GM18499 (cell line): ENCODE results near the gene EPG5.
"Not testable (repeated sequence)": the region's sequence is repeated elsewhere in the genome, so short reads cannot be mapped to it uniquely, and the experiment has no call there.

Experiments
- ATAC-seq: cut with Tn5 transposase; IDR thresholded peaks from one replicate; pipeline ENCODE4 v1.9.1; 2021; ENCODE audit warnings: moderate number of reproducible peaks; ENCODE audit not compliant: insufficient read depth, unreplicated experiment

EPG5 gene, protein sequence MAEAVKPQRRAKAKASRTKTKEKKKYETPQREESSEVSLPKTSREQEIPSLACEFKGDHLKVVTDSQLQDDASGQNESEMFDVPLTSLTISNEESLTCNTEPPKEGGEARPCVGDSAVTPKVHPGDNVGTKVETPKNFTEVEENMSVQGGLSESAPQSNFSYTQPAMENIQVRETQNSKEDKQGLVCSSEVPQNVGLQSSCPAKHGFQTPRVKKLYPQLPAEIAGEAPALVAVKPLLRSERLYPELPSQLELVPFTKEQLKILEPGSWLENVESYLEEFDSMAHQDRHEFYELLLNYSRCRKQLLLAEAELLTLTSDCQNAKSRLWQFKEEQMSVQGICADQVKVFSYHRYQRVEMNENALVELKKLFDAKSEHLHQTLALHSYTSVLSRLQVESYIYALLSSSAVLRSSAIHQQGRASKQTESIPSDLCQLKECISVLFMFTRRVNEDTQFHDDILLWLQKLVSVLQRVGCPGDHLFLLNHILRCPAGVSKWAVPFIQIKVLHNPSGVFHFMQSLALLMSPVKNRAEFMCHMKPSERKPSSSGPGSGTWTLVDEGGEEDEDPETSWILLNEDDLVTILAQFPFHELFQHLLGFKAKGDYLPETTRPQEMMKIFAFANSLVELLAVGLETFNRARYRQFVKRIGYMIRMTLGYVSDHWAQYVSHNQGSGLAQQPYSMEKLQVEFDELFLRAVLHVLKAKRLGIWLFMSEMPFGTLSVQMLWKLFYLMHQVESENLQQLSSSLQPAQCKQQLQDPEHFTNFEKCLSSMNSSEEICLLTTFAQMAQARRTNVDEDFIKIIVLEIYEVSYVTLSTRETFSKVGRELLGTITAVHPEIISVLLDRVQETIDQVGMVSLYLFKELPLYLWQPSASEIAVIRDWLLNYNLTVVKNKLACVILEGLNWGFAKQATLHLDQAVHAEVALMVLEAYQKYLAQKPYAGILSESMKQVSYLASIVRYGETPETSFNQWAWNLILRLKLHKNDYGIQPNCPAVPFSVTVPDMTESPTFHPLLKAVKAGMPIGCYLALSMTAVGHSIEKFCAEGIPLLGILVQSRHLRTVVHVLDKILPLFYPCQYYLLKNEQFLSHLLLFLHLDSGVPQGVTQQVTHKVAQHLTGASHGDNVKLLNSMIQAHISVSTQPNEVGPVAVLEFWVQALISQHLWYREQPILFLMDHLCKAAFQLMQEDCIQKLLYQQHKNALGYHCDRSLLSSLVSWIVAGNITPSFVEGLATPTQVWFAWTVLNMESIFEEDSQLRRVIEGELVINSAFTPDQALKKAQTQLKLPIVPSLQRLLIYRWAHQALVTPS (N-terminal part only)

DNA sequence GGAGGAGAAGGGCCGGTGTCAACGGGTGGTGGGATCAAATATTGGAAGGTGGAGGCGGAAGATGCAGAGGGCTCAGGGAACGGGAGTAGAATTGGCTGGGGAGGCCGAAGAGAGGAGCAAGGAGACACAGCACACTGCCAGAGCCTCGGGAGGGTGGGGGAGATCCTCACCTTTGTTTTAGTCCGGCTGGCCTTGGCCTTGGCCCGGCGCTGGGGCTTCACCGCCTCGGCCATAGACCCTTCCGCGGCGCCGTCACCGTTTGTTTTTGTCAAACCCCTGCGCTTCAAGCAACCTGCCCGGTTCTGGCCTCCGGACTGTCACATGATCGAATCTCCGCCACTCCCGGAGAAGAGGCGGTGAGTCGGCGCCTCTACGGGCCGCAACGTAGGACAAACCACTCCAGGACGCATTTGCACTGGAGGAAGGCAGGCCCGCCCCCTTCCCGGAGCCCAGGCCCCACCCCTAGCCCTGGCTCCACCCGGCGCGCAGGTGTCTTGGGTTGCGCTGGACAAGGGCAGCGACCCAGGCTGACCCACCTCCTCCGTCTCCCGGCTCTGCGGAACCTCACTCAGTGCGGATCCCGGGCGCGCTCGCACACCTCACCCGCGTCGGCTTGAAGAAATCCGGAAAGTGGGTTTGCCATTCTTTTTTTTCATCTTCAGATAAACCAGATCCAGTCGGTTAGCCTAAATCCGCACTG is at the start of gene EPG5:
EPG5 (minus strand) TSS at position 323 of the 700 bp plus-strand sequence; CDS start at position 233, 90 bp downstream.
- ATAC-seq = peak; percentile 84

DNA sequence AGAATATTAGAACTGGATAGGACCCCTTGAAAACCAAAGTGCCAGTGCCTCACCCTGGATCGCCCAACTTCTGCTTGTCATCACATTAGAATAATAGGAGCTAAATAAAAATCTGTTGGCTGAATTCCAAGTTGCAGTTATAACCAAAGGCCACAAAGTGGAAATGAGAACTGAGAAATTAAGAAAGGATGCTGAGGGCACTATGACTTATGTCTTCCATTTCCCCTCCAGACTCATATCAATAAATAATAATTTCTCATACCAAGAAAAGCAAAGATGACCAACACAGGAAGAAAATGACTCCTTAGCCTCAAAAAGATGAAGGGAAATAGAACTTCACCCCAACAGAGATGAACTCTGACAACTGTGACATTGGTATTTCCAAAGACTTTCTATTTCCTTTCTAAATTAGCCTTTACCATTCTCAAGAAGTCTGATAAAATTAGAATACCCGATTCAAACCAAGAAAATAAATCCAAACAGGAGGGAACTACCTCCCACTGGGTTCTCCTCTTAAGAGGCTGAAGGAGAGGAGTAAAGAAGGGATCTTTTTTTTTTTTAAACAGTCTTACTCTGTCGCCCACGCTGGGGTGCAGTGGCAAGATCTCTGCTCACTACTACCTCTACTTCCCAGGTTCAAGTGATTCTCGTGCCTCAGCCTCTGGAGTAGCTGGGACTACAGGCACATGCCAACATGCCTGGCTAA is 46.5 kb upstream of the EPG5 start:
- ATAC-seq = no peak

DNA sequence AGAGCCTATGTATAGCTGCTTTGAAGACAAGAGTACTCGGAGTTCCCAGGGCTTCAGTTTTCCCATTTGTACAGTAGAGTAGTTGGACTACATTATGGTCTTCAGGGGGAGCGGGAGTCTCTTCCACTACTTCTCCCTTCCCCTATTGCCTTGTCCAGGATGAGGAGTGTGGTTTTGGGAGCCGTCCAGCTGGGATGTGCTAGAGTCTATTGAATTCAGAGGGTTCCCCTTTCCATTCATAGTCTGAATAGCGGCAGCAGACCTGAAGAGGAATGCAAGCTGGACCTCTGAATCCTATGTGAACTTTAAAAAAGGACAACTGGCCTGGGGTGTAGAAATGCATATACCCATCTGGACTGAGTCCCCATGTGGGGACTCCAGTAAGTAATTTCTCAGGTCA is 43.5 kb upstream of the EPG5 start:
- no peak for ATAC-seq

GRCh38 chr18:46010050-46010449 is 42.9 kb upstream of the EPG5 start:
- no peak for ATAC-seq

DNA sequence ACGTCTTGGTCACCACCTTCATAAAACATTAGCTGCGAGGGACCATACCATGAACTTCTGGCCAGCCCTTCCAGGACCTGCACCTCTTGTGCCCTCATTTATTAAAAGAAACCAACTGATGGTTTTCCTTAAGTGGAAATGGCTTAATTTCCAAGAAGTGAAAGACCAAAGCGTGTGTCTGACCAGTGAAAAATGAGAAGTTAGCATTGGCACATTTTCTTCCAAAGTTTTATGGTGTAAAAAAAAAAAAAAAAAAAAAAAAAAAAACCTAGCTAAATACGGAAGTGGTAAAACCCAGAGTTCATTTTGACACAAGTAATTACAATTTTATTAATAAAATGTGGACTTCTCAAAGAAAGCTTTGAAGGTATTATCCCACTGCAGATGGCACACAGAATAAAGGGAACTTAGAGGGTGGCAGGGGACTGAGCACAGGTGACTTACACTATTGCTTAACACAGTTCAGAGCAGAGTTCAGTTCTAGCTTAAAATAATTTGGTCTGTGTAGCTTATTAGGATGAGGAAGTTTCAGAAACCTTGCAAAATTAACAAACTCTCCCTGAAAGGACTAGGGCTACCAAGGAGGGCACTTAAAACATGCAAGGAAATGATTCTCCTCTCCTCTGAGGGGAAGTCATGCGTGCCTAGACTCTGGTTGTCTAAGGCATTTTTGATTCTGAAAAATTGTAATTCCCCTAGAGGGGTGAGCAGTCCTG is 42.2 kb upstream of the EPG5 start:
- no peak for ATAC-seq

DNA sequence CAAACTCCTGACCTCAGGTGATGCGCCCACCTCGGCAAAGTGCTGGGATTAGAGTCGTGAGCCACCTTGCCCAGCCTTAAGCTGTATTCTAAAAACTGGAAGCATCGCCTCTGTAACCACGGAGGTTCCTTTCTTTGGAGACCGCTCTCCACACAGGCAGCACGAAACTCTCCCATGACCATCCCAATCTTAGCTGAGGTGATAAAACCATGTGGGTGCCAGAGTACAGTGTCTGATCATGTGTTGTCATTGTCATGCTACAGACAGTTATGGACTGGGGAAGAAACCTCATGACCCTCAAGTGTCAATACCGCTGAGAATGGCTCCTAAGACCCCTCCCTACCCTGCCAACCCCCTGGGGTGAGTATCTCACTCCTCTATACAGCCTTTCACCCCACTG is 41.4 kb upstream of the EPG5 start:
- no peak for ATAC-seq

GRCh38 chr18:46007165-46007564 is 40.0 kb upstream of the EPG5 start:
- no peak for ATAC-seq

DNA sequence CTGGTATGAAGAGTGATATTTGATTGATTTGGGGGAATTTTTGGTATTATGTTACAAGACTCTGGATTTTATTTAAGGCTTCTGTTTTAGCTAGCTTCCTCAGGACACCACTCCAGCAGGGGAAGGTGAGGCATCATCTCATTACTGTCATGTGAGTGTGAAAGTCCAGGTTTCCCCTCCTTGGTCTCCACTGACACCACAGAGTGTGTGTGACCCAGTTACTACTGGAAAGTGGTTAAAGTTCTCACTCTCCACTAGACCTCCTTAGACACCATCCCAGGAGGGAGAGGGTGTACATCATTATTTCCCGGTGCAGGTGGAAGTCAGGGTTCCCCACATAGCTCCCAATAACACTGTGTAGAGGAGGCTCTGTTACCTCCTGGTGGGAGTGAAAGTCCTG is 35.8 kb upstream of the EPG5 start:
- ATAC-seq = no peak

GRCh38 chr18:46001892-46002291 is 34.8 kb upstream of the EPG5 start:
- no peak for ATAC-seq

DNA sequence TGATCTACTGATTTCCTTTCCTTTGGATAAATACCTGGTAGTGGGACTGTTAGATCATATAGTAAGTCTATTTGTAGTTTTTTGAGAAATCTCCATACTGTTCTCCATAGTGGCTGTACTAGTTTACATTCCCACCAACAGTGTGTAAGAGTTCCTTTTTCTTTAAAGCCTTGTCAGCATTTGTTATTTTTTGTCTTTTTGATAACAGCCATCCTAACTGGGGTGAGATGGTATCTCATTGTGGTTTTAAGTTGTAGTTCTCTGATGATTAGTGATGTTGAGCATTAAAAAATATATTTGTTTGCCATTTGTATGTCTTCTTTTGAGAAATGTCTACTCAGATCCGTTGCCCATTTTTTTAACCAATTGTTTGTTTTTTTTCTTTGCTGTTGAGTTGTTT is 33.9 kb upstream of the EPG5 start:
- ATAC-seq = no peak

GRCh38 chr18:45999536-45999935 is 32.4 kb upstream of the EPG5 start:
- ATAC-seq = no peak

GRCh38 chr18:45998244-45998643 is 31.1 kb upstream of the EPG5 start:
- no peak for ATAC-seq

DNA sequence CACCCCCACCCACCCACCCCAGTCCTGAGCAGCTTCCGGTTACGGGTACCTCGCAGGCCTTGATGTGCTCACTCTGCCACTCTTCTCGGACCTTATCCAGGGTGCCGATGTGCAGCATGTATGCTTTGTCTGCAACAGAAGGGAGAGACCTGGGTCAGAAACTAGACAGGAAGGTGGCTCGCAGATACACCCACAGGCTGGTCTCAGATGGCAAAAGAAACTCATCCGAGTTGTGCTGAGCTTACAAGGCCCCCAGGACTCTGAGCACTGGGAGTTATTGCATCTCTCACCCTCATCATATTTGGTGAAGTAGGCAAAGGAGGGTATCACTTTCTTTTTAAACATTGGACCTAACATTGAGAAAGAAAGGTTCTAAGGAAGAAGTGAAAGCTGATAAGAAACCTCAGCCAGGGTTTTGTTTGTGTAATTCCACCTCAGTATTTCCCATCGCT is 30.6 kb upstream of the EPG5 start:
- no peak for ATAC-seq

DNA sequence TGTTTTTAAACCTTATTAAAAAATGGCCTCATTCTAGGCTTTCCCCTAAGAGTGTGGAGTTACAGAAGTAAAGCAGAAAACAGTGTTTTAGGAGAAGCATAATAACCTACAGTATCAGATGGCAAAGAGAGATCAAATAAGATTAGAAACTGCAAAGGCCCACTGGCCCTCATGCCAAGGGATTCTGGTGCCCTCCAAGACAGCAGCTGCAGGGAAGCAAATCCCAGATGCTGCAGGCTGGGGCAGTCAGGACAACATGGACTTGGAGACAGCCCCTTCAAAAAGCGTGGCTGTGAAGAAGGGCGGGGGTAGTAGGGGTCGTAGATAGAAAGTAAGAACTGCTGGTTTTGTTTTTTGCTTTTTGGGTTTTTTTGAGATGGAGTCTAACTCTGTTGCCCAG is 28.3 kb upstream of the EPG5 start:
- no peak for ATAC-seq

DNA sequence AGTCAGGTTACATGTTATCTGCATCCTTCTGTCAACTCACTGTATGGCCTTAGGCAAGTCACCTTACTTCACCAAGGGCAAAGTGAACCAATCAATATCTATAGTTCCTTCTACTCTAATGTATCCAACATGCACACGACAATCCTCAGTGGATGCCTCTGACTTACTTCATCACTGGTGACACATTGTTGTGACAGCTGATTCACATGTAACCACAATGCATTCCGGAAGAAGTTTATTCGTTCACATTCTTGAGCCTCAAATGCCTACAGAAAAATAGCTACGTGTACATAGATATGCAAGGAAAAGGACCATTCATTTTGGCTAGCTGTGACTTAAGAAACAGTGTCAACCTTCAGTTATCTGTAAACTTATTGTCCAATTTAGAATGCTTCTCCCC is 26.3 kb upstream of the EPG5 start:
- no peak for ATAC-seq

DNA sequence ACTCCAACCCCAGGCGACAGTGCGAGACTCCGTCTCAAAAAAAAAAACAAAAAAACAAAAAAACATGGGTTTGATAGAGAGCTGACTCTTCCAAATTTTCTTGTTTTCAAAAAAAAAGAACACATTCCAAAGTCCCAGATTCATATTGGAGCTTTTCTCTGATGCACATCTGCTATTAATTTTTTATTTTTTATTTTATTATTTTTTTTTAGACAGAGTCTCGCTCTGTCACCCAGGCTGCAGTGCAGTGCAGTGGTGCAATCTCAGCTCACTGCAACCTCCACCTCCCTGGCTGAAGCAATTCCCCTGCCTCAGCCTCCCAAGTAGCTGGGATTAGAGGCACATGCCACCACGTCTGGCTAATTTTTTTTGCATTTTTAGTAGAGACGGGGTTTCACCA is 25.4 kb upstream of the EPG5 start:
- ATAC-seq = not testable (repeated sequence)

- ATAC-seq = no peak
Observed at GRCh38 chr18:45991788-45992187, 24.7 kb upstream of the EPG5 start.

GRCh38 chr18:45984546-45985235 is 17.6 kb upstream of the EPG5 start:
- no peak for ATAC-seq
